ENCODE measurements around the gene YLPM1.

DNA sequence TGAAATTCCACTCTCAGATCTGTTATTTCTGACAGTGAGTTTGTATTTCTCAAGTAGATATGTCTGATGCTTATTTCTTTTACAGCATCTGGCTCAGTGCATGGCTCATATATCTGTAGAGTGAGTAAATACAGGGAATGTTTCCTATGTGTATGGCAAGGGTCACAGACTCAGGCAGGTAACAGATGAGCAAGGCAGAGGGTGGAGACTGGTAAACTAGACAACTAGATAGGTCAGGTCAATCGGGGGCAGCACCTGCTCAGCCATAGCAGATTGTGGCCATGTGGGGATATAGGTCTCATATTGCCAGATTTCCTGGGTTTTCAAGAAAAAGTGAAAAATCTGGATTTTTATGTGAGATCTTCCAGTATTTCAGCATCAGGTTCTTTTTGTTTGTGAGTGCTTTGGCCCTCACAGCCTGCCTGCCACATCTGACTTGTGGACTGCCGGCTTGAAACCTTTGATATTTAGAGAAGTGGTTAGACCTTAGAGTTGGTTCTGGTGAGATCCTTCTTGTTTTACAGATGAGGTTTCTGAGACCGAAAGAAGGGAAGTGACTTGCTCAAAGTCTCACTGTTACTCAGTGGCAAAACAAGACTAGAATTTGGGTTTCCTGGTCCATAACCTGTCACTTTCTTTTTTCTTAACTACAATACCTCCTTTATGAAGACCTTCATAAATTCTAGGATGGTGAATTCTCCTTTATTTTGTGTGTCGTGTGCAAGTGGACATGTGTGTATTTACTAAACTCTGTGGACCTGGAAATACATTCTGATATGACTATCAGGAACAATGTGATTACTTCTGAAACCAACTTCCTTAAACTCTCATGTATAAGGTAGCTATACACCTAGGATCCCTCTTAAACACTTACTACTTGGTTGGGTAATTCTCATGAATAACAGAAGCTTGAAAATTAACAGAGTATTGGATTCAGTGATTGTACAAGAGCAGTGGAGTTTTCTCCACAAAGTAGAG is 78.4 kb downstream of the YLPM1 start:
- no peak for TF ChIP-seq POLR2A (IDR thresholded peaks at IDR 0.05; ENCODE audit: low read depth, low read length)
- TF ChIP-seq TAF1 (IDR thresholded peaks at IDR 0.05; ENCODE audit: borderline replicate concordance, low read depth, low read length), result no peak
